SK-N-SH treated with all-trans-retinoic acid at 6 μM for 48 hours (cell line): ENCODE measurements around the gene C1QBP.

Experiments
- ATAC-seq: fragments of 200-7000 bp; cut with Tn5 transposase; 3 replicates; pipeline ENCODE4 v1.9.1; 2020; ENCODE audit warnings: mild to moderate bottlenecking, moderate library complexity
- ARNTL ChIP-seq: fragments of 450-650 bp; formaldehyde crosslinking; IDR thresholded peaks from 2 replicates; pipeline ENCODE4 v1.5.0; 2020; ENCODE audit warnings: low read depth, mild to moderate bottlenecking, moderate library complexity, borderline replicate concordance
- BACH2 ChIP-seq: fragments of 250-450 bp; sonication (Bioruptor Pico); IDR thresholded peaks from 2 replicates; pipeline ENCODE4 v1.9.0; 2021; ENCODE audit warnings: mild to moderate bottlenecking, borderline replicate concordance
- CREB5 ChIP-seq: fragments of 250-450 bp; sonication (Bioruptor Pico); IDR thresholded peaks from 2 replicates; pipeline ENCODE4 v1.5.1; 2020; ENCODE audit warnings: low read depth, mild to moderate bottlenecking, moderate library complexity
- CSDC2 ChIP-seq: fragments of 250-450 bp; sonication (Bioruptor Pico); IDR thresholded peaks from 2 replicates; pipeline ENCODE4 v1.5.0; 2020; ENCODE audit warnings: mild to moderate bottlenecking, moderate library complexity
- CSRNP3 ChIP-seq: fragments of 250-450 bp; sonication (Bioruptor Pico); IDR thresholded peaks from 2 replicates; pipeline ENCODE4 v1.5.1; 2021; ENCODE audit warnings: mild to moderate bottlenecking, moderate library complexity
- ESRRG ChIP-seq: fragments of 250-450 bp; sonication (Bioruptor Pico); IDR thresholded peaks from 2 replicates; pipeline ENCODE4 v1.6.1; 2021; ENCODE audit warnings: mild to moderate bottlenecking
- GLIS3 ChIP-seq: fragments of 250-450 bp; sonication (Bioruptor Pico); IDR thresholded peaks from 2 replicates; pipeline ENCODE4 v1.5.0; 2020; ENCODE audit warnings: mild to moderate bottlenecking, moderate library complexity
- ISL1 ChIP-seq: fragments of 250-450 bp; sonication (Bioruptor Pico); IDR thresholded peaks from 2 replicates; pipeline ENCODE4 v2.1.2; 2022; ENCODE audit warnings: mild to moderate bottlenecking, moderate library complexity
- OSR1 ChIP-seq: fragments of 250-450 bp; sonication (Bioruptor Pico); IDR thresholded peaks from 2 replicates; pipeline ENCODE4 v1.8.0; 2022; ENCODE audit warnings: moderate library complexity, mild to moderate bottlenecking, inconsistent platforms
- PATZ1 ChIP-seq: fragments of 250-450 bp; sonication (Bioruptor Pico); IDR thresholded peaks from 2 replicates; pipeline ENCODE4 v1.8.0; 2020; ENCODE audit warnings: mild to moderate bottlenecking, moderate library complexity, borderline replicate concordance
- POU6F1 ChIP-seq: fragments of 250-450 bp; sonication (Bioruptor Pico); IDR thresholded peaks from 2 replicates; pipeline ENCODE4 v1.8.0; 2021; ENCODE audit warnings: low read depth, mild to moderate bottlenecking, moderate library complexity, borderline replicate concordance
- RARB ChIP-seq: fragments of 250-450 bp; sonication (Bioruptor Pico); IDR thresholded peaks from 2 replicates; pipeline ENCODE4 v1.8.0; 2021; ENCODE audit warnings: mild to moderate bottlenecking, moderate library complexity
- SNAI2 ChIP-seq: fragments of 250-450 bp; sonication (Bioruptor Pico); IDR thresholded peaks from 2 replicates; pipeline ENCODE4 v1.5.0; 2020; ENCODE audit warnings: mild to moderate bottlenecking, moderate library complexity
- TCF4 ChIP-seq: fragments of 250-450 bp; sonication (Bioruptor Pico); IDR thresholded peaks from 2 replicates; pipeline ENCODE4 v1.8.0; 2021; ENCODE audit warnings: mild to moderate bottlenecking, moderate library complexity, borderline replicate concordance
- TOX ChIP-seq: fragments of 250-450 bp; sonication (Bioruptor Pico); IDR thresholded peaks from 2 replicates; pipeline ENCODE4 v1.8.0; 2021; ENCODE audit warnings: mild to moderate bottlenecking, moderate library complexity, borderline replicate concordance
- TSHZ2 ChIP-seq: fragments of 250-450 bp; sonication (Bioruptor Pico); IDR thresholded peaks from 2 replicates; pipeline ENCODE4 v1.5.0; 2020; ENCODE audit warnings: mild to moderate bottlenecking, moderate library complexity
- ZC3H10 ChIP-seq: fragments of 250-450 bp; sonication (Bioruptor Pico); IDR thresholded peaks from 2 replicates; pipeline ENCODE4 v1.5.1; 2021; ENCODE audit warnings: mild to moderate bottlenecking, moderate library complexity
- ZFP30 ChIP-seq: fragments of 450-650 bp; formaldehyde crosslinking; IDR thresholded peaks from 2 replicates; pipeline ENCODE4 v1.5.0; 2022; ENCODE audit warnings: mild to moderate bottlenecking, moderate library complexity
- ZNF565 ChIP-seq: fragments of 450-650 bp; formaldehyde crosslinking; conservative IDR thresholded peaks from 2 replicates; pipeline ENCODE4 v1.5.0; 2020; ENCODE audit warnings: low read depth, mild to moderate bottlenecking, moderate library complexity
- ZNF70 ChIP-seq: fragments of 450-650 bp; formaldehyde crosslinking; IDR thresholded peaks from 2 replicates; pipeline ENCODE4 v1.5.0; 2020; ENCODE audit warnings: mild to moderate bottlenecking, moderate library complexity

C1QBP gene

GRCh38 chr17:5413682-5414081, 25.3 kb downstream of the C1QBP start:
- TF ChIP-seq PATZ1 (CRISPR knock-in tag) (no peak), CSRNP3 (no peak), ISL1 (CRISPR knock-in tag) (no peak), ARNTL (CRISPR knock-in tag) (no peak), ZNF70 (CRISPR knock-in tag) (no peak), TOX (CRISPR knock-in tag) (no peak)
- peak; percentile 76 for ATAC-seq

GRCh38 chr17:5410594-5411272, 28.2 kb downstream of the C1QBP start:
- ATAC-seq: no peak

More at GRCh38 chr17:5410594-5411272, 28.2 kb downstream of the C1QBP start:
- no peak for TF ChIP-seq POU6F1 (CRISPR knock-in tag)
- no peak for TF ChIP-seq ZNF70 (CRISPR knock-in tag)
- no peak for TF ChIP-seq TOX (CRISPR knock-in tag)
- no peak for TF ChIP-seq RARB (CRISPR knock-in tag)
- no peak for TF ChIP-seq OSR1
- TF ChIP-seq BACH2 (CRISPR knock-in tag): no peak
- TF ChIP-seq ZFP30 (CRISPR knock-in tag): no peak
- no peak for TF ChIP-seq GLIS3 (CRISPR knock-in tag)
- no peak for TF ChIP-seq ZNF565 (CRISPR knock-in tag)
- TF ChIP-seq ZC3H10 (CRISPR knock-in tag): no peak
- TF ChIP-seq TCF4 (CRISPR knock-in tag): no peak
- TF ChIP-seq CREB5 (CRISPR knock-in tag): no peak
- TF ChIP-seq ESRRG (CRISPR knock-in tag): no peak
- no peak for TF ChIP-seq ISL1 (CRISPR knock-in tag)
- TF ChIP-seq CSDC2 (CRISPR knock-in tag): no peak
- no peak for TF ChIP-seq TSHZ2 (CRISPR knock-in tag)
- no peak for TF ChIP-seq SNAI2
